Measurements from ENCODE around the gene KRTAP10-1.

Gene KRTAP10-1

DNA sequence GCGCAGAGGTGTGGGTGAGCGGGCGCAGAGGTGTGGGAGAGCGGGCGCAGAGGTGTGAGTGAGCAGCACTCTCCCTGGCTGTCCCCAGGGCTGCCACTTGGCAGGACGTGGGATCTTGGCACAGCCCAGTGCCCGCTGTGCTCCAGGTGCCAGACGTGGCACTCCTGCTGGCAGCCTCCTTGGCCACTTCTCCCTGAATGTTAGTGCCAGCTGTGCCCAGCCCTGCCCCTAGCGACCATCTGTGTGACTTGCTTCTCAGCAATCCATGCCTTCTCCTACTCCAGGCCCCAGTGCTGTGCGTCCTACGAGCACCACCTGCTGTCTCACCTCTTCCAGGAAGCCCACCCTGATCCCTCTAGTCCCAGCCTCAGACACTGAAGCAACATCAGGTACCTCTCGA, 30.5 kb downstream of the KRTAP10-1 start:
- Histone ChIP-seq H4K12ac (ENCODE audit: low read depth, low read length) (no peak overlapping the region), H4K91ac (ENCODE audit: low read depth, low read length) (no peak overlapping the region), H2BK120ac (ENCODE audit: insufficient read depth, low read length, poor library complexity) (no peak overlapping the region), H3K27me3 (ENCODE audit: insufficient read depth, low read length) (no peaks in the 10 kb centered on the region), H3K18ac (ENCODE audit: low read length) (no peak overlapping the region), H3K4me1 (ENCODE audit: control insufficient read depth in 1 of 2, insufficient read depth in 2 of 2, low read length in 2 of 2) (peaks cover 3 to 11% of the 10 kb centered on the region in 2 experiments), H3K4ac (ENCODE audit: low read depth, low read length) (no peak overlapping the region), H3K9me3 (ENCODE audit: insufficient read depth, low read depth, low read length) (no peaks in the 10 kb centered on the region), H3K9ac (ENCODE audit: low read length) (no peak overlapping the region), H3K36me3 (ENCODE audit: control insufficient read depth in 1 of 2, insufficient read depth in 2 of 2, low read length in 2 of 2) (no peaks in the 10 kb centered on the region), H2AK5ac (ENCODE audit: low read length) (no peak overlapping the region), H2BK12ac (ENCODE audit: low read length) (no peak overlapping the region), H3K14ac (ENCODE audit: low read length) (no peak overlapping the region), H4K8ac (ENCODE audit: low read depth, low read length) (no peak overlapping the region), H3K4me2 (ENCODE audit: low read length) (no peak overlapping the region), H3K23ac (ENCODE audit: low read length) (no peak overlapping the region), H3K79me1 (ENCODE audit: low read length) (no peaks in the 10 kb centered on the region), H3K79me2 (ENCODE audit: control insufficient read depth, insufficient read depth, low read length, poor library complexity) (no peaks in the 10 kb centered on the region), H3K27ac (ENCODE audit: low read depth, low read length) (no peak overlapping the region), H2BK5ac (ENCODE audit: low read depth, low read length, poor library complexity) (no peak overlapping the region), H3K4me3 (ENCODE audit: low read depth, low read length) (no peak overlapping the region), H2AFZ (ENCODE audit: insufficient read depth, low read length, poor library complexity) (no peak overlapping the region)
- no CpG with 5 or more reads among the region's 12 CpGs for WGBS (ENCODE audit: extremely low coverage, insufficient coverage, insufficient read length)
- no peak for DNase-seq

DNA sequence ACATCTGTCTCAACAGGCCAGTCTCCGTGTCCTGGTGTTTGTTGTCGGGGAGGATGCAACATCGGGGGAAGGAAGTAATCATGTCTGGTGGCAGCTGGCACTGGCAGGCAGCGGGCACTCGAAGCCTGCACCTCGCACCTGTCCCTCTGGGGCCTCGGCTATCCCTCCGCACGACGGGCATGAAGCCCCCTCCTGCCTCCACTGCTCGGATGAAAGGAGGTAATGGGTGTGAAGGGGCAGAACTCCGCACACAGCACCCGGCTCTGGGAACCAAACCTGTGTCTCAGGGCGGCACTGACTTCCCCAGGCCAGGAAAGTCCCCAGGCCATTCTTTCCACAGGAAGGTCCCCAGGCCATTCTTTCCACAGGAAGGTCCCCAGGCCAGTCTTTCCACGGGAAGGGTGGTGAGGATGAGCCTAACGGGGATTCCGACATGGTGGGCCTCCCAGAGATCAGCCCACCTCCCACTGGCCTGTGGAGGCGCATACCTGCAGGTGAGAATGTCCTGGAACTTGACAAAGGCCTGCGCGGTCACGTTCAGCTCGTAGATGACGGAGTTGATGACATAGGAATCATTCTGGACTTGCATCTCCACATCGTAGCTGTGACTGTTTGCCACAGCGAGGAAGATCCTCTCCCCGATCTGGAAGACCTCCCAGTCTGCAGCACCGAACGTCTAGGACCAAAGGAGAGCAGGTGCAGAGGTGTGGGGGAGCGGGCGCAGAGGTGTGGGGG, 31.1 kb downstream of the KRTAP10-1 start:
- H3K4me1 ChIP-seq (ENCODE audit: control insufficient read depth in 1 of 2, insufficient read depth in 2 of 2, low read length in 2 of 2), result peaks cover 3 to 11% of the 10 kb centered on the region in 2 experiments
- no peak overlapping the region for H2BK12ac ChIP-seq (ENCODE audit: low read length)
- H3K9me3 ChIP-seq (ENCODE audit: insufficient read depth, low read depth, low read length), result no peaks in the 10 kb centered on the region
- no peak overlapping the region for H4K8ac ChIP-seq (ENCODE audit: low read depth, low read length)
- no peak overlapping the region for H2BK120ac ChIP-seq (ENCODE audit: insufficient read depth, low read length, poor library complexity)
- no peaks in the 10 kb centered on the region for H3K79me2 ChIP-seq (ENCODE audit: control insufficient read depth, insufficient read depth, low read length, poor library complexity)
- H3K36me3 ChIP-seq (ENCODE audit: control insufficient read depth in 1 of 2, insufficient read depth in 2 of 2, low read length in 2 of 2), result no peaks in the 10 kb centered on the region
- no peak overlapping the region for H4K91ac ChIP-seq (ENCODE audit: low read depth, low read length)
- no peak overlapping the region for H3K23ac ChIP-seq (ENCODE audit: low read length)
- H3K9ac ChIP-seq (ENCODE audit: low read length), result no peak overlapping the region
- no peaks in the 10 kb centered on the region for H3K27me3 ChIP-seq (ENCODE audit: insufficient read depth, low read length)
- H3K4ac ChIP-seq (ENCODE audit: low read depth, low read length), result no peak overlapping the region
- no peak overlapping the region for H3K4me2 ChIP-seq (ENCODE audit: low read length)
- H4K12ac ChIP-seq (ENCODE audit: low read depth, low read length), result no peak overlapping the region
- H3K4me3 ChIP-seq (ENCODE audit: low read depth, low read length), result no peak overlapping the region
- no peak overlapping the region for H2BK5ac ChIP-seq (ENCODE audit: low read depth, low read length, poor library complexity)
- no CpG with 5 or more reads among the region's 30 CpGs for WGBS (ENCODE audit: extremely low coverage, insufficient coverage, insufficient read length)
- no peaks in the 10 kb centered on the region for H3K79me1 ChIP-seq (ENCODE audit: low read length)
- H3K14ac ChIP-seq (ENCODE audit: low read length), result no peak overlapping the region
- DNase-seq, result no peak
- H2AFZ ChIP-seq (ENCODE audit: insufficient read depth, low read length, poor library complexity), result no peak overlapping the region
- H3K18ac ChIP-seq (ENCODE audit: low read length), result no peak overlapping the region
- no peak overlapping the region for H3K27ac ChIP-seq (ENCODE audit: low read depth, low read length)
- no peak overlapping the region for H2AK5ac ChIP-seq (ENCODE audit: low read length)

DNA sequence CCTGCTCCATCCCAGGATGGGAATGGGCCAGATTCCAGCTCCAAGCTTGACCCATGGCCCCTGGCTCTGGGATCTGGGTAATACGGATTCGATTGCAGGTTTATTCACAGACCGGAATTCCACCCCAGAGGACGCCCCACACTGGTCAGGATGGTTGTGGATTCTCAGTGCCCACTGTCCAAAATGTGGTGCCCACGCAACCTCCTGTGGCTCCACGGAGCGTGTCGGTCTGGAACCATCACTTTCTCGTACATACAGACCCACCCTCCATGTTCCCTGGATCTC, 31.6 kb downstream of the KRTAP10-1 start:
- H2BK120ac ChIP-seq (ENCODE audit: insufficient read depth, low read length, poor library complexity), result no peak overlapping the region
- H4K91ac ChIP-seq (ENCODE audit: low read depth, low read length), result no peak overlapping the region
- peaks cover 3 to 11% of the 10 kb centered on the region in 2 experiments for H3K4me1 ChIP-seq (ENCODE audit: control insufficient read depth in 1 of 2, insufficient read depth in 2 of 2, low read length in 2 of 2)
- H3K4ac ChIP-seq (ENCODE audit: low read depth, low read length), result no peak overlapping the region
- no peaks in the 10 kb centered on the region for H3K9me3 ChIP-seq (ENCODE audit: insufficient read depth, low read depth, low read length)
- H3K79me2 ChIP-seq (ENCODE audit: control insufficient read depth, insufficient read depth, low read length, poor library complexity), result no peaks in the 10 kb centered on the region
- no peak overlapping the region for H2AFZ ChIP-seq (ENCODE audit: insufficient read depth, low read length, poor library complexity)
- no peak overlapping the region for H3K23ac ChIP-seq (ENCODE audit: low read length)
- H3K4me2 ChIP-seq (ENCODE audit: low read length), result no peak overlapping the region
- no peak overlapping the region for H2BK12ac ChIP-seq (ENCODE audit: low read length)
- H3K9ac ChIP-seq (ENCODE audit: low read length), result no peak overlapping the region
- no peak overlapping the region for H4K12ac ChIP-seq (ENCODE audit: low read depth, low read length)
- no peak overlapping the region for H3K14ac ChIP-seq (ENCODE audit: low read length)
- no peaks in the 10 kb centered on the region for H3K36me3 ChIP-seq (ENCODE audit: control insufficient read depth in 1 of 2, insufficient read depth in 2 of 2, low read length in 2 of 2)
- H4K8ac ChIP-seq (ENCODE audit: low read depth, low read length), result no peak overlapping the region
- no peaks in the 10 kb centered on the region for H3K79me1 ChIP-seq (ENCODE audit: low read length)
- WGBS (ENCODE audit: extremely low coverage, insufficient coverage, insufficient read length), result no CpG with 5 or more reads among the region's 9 CpGs
- DNase-seq, result no peak
- no peak overlapping the region for H3K27ac ChIP-seq (ENCODE audit: low read depth, low read length)
- H2AK5ac ChIP-seq (ENCODE audit: low read length), result no peak overlapping the region
- H3K27me3 ChIP-seq (ENCODE audit: insufficient read depth, low read length), result no peaks in the 10 kb centered on the region
- H3K4me3 ChIP-seq (ENCODE audit: low read depth, low read length), result no peak overlapping the region
- no peak overlapping the region for H3K18ac ChIP-seq (ENCODE audit: low read length)
- no peak overlapping the region for H2BK5ac ChIP-seq (ENCODE audit: low read depth, low read length, poor library complexity)

DNA sequence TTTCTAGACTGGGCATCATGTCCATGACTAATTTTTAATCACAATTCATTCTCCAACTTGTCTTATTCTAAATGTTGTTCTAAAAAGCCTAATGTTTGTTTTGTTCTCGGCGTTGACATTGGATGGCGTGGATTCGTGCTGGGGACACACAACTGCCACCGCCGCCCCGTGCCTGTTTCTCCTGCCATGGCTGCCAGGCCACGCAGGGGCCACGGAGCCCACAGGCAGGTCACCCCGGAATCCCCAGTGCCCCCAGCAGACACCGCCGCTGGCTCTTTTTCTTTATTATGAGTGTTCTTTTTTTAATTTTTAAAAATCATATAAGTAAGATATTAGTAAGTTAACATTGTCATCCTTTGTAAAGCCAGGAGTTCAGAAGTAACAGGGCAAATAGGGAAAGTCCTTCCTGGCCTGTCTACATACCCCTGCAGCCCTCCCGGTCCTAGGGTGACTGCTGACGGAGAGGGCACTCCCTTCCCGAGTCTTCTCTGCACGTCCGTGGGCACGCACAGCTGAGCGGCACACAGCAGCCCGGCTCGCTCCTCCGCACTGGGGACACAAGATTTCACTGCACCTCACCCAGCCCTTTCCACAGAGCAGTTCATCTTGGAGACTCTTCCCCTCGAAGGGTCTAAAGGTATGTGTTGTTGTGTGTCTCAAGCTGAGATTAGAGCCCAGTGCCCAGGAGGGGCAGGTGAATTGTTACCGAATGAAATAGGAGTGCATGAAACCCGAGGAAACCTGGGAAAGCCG, 32.1 kb downstream of the KRTAP10-1 start:
- no CpG with 5 or more reads among the region's 26 CpGs for WGBS (ENCODE audit: extremely low coverage, insufficient coverage, insufficient read length)

More for the DNA sequence above, 32.1 kb downstream of the KRTAP10-1 start:
- no peak overlapping the region for H3K14ac ChIP-seq (ENCODE audit: low read length)
- no peak for DNase-seq
- H2AK5ac ChIP-seq (ENCODE audit: low read length), result no peak overlapping the region
- H4K8ac ChIP-seq (ENCODE audit: low read depth, low read length), result no peak overlapping the region
- no peak overlapping the region for H3K4ac ChIP-seq (ENCODE audit: low read depth, low read length)
- H4K12ac ChIP-seq (ENCODE audit: low read depth, low read length), result no peak overlapping the region
- no peak overlapping the region for H3K4me2 ChIP-seq (ENCODE audit: low read length)
- H4K91ac ChIP-seq (ENCODE audit: low read depth, low read length), result no peak overlapping the region
- H3K79me2 ChIP-seq (ENCODE audit: control insufficient read depth, insufficient read depth, low read length, poor library complexity), result no peaks in the 10 kb centered on the region
- H3K18ac ChIP-seq (ENCODE audit: low read length), result no peak overlapping the region
- no peak overlapping the region for H3K23ac ChIP-seq (ENCODE audit: low read length)
- no peak overlapping the region for H2AFZ ChIP-seq (ENCODE audit: insufficient read depth, low read length, poor library complexity)
- H3K9me3 ChIP-seq (ENCODE audit: insufficient read depth, low read depth, low read length), result no peaks in the 10 kb centered on the region
- H3K36me3 ChIP-seq (ENCODE audit: control insufficient read depth in 1 of 2, insufficient read depth in 2 of 2, low read length in 2 of 2), result no peaks in the 10 kb centered on the region
- no peak overlapping the region for H3K4me3 ChIP-seq (ENCODE audit: low read depth, low read length)
- no peak overlapping the region for H3K27ac ChIP-seq (ENCODE audit: low read depth, low read length)
- H3K9ac ChIP-seq (ENCODE audit: low read length), result no peak overlapping the region
- peaks cover 3 to 11% of the 10 kb centered on the region in 2 experiments for H3K4me1 ChIP-seq (ENCODE audit: control insufficient read depth in 1 of 2, insufficient read depth in 2 of 2, low read length in 2 of 2)
- no peaks in the 10 kb centered on the region for H3K79me1 ChIP-seq (ENCODE audit: low read length)
- H2BK120ac ChIP-seq (ENCODE audit: insufficient read depth, low read length, poor library complexity), result no peak overlapping the region
- no peak overlapping the region for H2BK12ac ChIP-seq (ENCODE audit: low read length)
- H3K27me3 ChIP-seq (ENCODE audit: insufficient read depth, low read length), result no peaks in the 10 kb centered on the region
- no peak overlapping the region for H2BK5ac ChIP-seq (ENCODE audit: low read depth, low read length, poor library complexity)
